ENCODE measurements around the gene KLHL21. TPM values are rescaled to one million over a fixed set of nuclear protein-coding genes. Genes with fewer than 3 reads are reported as not detected.
A peak's percentile ranks its signal among the peaks of the same experiment; 100 is the strongest.

Gene KLHL21
- total RNA-seq, 4 donors from 2014 or later: 105 to 125 (median 118) TPM

DNA sequence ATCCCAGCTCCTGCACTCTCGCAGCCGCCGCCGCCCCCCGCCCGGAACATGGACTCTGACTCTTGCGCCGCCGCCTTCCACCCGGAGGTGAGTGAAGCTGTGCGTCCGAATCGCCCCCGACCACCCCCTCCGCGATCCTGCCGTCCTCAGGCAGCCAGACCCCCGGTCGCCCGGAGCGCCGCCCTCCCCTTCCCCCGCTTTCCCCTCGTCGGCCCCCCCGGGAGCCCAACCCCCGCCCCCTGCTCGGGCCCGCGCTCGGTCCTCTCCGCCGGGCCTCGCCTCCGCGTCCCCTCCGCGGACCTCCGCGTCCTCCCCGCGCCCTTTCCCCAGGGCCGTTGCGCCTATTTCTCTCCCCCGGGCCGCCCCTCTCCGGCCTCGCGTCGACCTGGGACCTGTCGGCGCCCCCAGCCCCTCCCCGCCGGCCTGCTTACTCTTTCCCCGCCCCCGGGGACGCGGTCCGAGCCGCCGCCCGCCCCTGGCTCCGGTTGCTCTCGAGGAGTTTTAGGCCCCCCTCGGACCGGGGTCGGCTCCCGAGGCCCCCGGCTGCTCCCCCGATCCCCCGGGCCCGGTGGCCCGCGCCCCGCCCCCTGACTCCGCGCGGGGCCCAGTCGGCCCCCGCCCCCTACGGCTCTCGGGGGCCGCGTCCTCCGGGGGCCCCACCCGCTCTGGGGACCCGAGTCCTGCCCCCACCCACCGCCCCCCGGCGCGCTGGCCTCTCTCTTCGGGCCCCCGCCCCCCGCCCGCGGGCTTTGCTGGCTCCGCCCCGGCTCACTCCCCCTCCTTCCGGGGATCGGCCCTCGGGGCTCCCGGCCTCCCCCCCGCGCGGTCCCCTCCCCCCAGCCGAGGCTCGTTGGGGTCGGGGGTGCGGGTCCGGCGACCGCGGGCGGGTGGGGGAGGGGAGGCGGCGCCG is 11.6 kb upstream of the KLHL21 start:
- Histone ChIP-seq H3K27me3 (no peaks in the 10 kb centered on the region), H3K27ac (peak overlapping the region; percentile 99), H3K9me3 (no peaks in the 10 kb centered on the region), H3K4me1 (peaks cover 42% of the 10 kb centered on the region), H3K36me3 (peaks cover 12% of the 10 kb centered on the region), H3K4me3 (peak overlapping the region; percentile 90)
- DNase-seq (ENCODE audit: low spot score in 2 of 2): peak in 1 of 2 donors; percentile 89
- WGBS: 0% methylated on average over 1 of the region's 117 CpGs
- TF ChIP-seq POLR2A (IDR thresholded peaks at IDR 0.05) (no peak), EP300 (IDR thresholded peaks at IDR 0.05) (no peak), POLR2AphosphoS5 (IDR thresholded peaks at IDR 0.05) (no peak)
- TF ChIP-seq, protein P1, sequence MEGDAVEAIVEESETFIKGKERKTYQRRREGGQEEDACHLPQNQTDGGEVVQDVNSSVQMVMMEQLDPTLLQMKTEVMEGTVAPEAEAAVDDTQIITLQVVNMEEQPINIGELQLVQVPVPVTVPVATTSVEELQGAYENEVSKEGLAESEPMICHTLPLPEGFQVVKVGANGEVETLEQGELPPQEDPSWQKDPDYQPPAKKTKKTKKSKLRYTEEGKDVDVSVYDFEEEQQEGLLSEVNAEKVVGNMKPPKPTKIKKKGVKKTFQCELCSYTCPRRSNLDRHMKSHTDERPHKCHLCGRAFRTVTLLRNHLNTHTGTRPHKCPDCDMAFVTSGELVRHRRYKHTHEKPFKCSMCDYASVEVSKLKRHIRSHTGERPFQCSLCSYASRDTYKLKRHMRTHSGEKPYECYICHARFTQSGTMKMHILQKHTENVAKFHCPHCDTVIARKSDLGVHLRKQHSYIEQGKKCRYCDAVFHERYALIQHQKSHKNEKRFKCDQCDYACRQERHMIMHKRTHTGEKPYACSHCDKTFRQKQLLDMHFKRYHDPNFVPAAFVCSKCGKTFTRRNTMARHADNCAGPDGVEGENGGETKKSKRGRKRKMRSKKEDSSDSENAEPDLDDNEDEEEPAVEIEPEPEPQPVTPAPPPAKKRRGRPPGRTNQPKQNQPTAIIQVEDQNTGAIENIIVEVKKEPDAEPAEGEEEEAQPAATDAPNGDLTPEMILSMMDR (IDR thresholded peaks at IDR 0.05): no peak

DNA sequence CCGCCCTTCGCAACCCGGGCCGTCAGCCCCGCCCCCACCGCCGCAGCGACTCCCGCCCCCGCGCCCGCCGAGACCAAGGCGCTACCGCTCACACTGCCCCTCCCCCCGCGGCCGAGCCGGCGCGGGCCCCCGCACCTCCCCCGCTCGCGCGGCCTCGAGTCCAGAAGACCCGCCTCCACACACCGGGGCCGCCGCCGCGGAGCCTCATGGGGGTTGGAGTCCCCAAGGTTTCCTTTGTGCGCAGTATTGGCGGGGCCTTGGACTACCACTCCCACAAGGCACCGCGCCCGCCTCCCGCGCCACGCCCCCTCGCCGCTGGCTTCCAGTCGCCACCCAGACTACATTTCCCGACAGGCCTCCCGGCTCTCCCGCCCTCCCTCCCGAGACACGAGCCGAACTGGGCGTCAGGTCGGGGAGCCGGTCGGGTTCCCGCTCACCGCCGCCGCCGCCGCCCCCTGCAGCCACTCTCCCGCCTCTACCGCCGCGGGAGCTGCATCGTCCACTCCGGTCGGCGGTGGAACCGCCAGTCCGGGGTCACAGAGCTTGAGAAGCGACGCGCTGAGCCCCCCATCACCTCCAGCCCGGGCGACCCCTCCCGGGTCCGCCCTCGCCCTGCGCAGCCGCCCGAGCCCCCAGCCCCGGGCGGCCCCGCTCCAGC is 10.8 kb upstream of the KLHL21 start, which contains the start of gene PHF13:
TSS of gene PHF13 (plus strand) at position 371 of the 658 bp plus-strand sequence. CDS start 336 bp downstream, outside the sequence.
- Histone ChIP-seq H3K27ac (peak within 1 kb of the TSS; percentile 99), H3K9me3 (no peaks in the 10 kb centered on the region), H3K4me1 (peaks cover 43% of the 10 kb centered on the region), H3K4me3 (peak within 1 kb of the TSS; percentile 90), H3K36me3 (peaks cover 5% of the 10 kb centered on the region), H3K27me3 (no peaks in the 10 kb centered on the region)
- DNase-seq (ENCODE audit: low spot score in 2 of 2): peak; percentile 100
- WGBS: 1% methylated on average over 12 of the region's 84 CpGs
- TF ChIP-seq, protein P1 (IDR thresholded peaks at IDR 0.05): no peak
- no peak for TF ChIP-seq EP300 (IDR thresholded peaks at IDR 0.05)
- TF ChIP-seq POLR2AphosphoS5 (IDR thresholded peaks at IDR 0.05): peak in 1 of 3 donors; percentile 77
- no peak for TF ChIP-seq POLR2A (IDR thresholded peaks at IDR 0.05)

DNA sequence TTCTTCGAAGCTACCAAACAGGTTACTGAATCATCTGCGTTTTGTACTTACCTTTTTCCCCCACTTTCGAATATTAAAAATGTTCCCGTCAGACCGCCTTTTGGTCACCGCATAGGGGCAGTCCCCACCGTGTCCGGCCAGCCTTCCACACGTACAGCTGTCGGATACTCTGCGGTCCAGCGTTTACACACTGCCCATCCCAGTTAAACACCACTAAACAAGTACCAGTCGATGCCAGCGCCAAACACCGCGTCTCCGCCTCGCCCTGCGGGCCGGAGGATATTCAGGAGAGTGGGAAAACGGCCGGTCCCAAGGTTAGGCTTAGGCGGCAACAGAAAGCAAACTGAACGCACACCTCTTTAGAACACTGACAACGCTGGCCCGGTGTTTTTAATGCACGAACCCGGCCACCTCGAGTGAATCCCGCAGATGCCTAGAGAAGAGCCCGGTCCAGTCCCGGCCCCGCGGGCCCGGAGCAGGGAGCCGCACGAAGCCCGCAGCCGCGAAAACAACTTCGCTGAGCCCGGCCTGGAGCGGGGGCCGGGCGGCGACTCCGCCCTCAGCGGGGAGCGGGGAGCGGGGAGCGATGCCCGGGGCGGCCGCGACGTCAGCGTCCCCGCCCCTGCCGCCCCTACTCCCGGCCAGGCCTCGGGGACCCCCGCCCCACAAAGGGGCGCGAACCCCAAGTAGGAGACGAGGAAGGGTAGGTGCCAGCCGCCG is 10.1 kb upstream of the KLHL21 start:
- Histone ChIP-seq H3K36me3 (no peaks in the 10 kb centered on the region), H3K27ac (peak overlapping the region; percentile 99), H3K4me3 (peak overlapping the region; percentile 90), H3K9me3 (no peaks in the 10 kb centered on the region), H3K4me1 (peaks cover 43% of the 10 kb centered on the region), H3K27me3 (no peaks in the 10 kb centered on the region)
- DNase-seq (ENCODE audit: low spot score in 2 of 2): peak; percentile 81 to 87
- WGBS: under 1% methylated on average over 49 of the region's 67 CpGs
- TF ChIP-seq, protein P1 (IDR thresholded peaks at IDR 0.05): no peak
- TF ChIP-seq POLR2A (IDR thresholded peaks at IDR 0.05): peak in 1 of 2 donors; percentile 18
- TF ChIP-seq EP300 (IDR thresholded peaks at IDR 0.05): peak; percentile 19
- TF ChIP-seq POLR2AphosphoS5 (IDR thresholded peaks at IDR 0.05): no peak

DNA sequence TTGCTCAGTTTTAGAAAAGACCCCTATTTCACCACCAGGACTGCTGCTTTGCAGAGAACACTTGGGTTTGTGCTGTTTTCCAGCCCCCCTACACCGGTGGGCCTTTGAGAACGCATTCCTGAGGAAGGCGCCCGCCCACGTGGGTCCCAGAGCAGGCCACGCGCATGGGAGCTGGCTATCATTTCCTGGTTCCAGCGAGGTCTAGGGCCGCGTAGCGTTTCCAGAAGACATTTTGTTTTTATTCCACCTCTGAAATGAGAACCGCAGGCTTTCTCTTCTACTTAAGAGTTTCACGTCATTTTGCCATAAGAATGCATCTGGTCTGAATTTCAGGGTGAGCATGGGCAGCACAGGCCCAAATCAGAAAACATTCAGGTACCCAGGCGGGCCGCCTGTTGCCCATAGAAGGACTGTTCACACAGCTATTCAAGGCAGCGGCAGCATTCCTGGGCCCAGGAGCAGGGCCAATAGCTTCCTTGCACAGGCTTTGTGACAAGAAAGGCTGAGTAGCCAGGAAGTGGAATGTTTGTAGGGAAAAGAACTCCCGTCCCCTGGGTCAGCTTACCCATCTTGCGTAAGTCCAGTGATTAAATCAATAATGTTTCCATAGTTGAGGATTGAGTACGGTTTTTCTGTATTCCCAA is 1.4 kb upstream of the KLHL21 start:
- peaks cover 35% of the 10 kb centered on the region for H3K4me1 ChIP-seq
- H3K4me3 ChIP-seq: peak overlapping the region; percentile 98
- H3K36me3 ChIP-seq: peaks cover 1% of the 10 kb centered on the region
- TF ChIP-seq EP300 (IDR thresholded peaks at IDR 0.05) (no peak), POLR2AphosphoS5 (IDR thresholded peaks at IDR 0.05) (peak in 2 of 3 donors; percentile 6 to 45)
- TF ChIP-seq, protein P1 (IDR thresholded peaks at IDR 0.05): peak in 1 of 2 donors; percentile 6
- H3K27me3 ChIP-seq: no peaks in the 10 kb centered on the region
- peak; percentile 88 to 89 for DNase-seq (ENCODE audit: low spot score in 2 of 2)
- no peaks in the 10 kb centered on the region for H3K9me3 ChIP-seq
- WGBS: 10% methylated on average over 19 of the region's 19 CpGs
- H3K27ac ChIP-seq: peak overlapping the region; percentile 99
